Measurements from ENCODE around the gene EEIG2.

EEIG2 gene

GRCh38 chr1:108521990-108522393, 37.9 kb upstream of the EEIG2 start:
- H3K4me1 ChIP-seq: no peaks in the 10 kb centered on the region
- H3K27me3 ChIP-seq: no peaks in the 10 kb centered on the region
- H3K36me3 ChIP-seq: no peaks in the 10 kb centered on the region
- DNase-seq: no peak
- TF ChIP-seq, protein P1, sequence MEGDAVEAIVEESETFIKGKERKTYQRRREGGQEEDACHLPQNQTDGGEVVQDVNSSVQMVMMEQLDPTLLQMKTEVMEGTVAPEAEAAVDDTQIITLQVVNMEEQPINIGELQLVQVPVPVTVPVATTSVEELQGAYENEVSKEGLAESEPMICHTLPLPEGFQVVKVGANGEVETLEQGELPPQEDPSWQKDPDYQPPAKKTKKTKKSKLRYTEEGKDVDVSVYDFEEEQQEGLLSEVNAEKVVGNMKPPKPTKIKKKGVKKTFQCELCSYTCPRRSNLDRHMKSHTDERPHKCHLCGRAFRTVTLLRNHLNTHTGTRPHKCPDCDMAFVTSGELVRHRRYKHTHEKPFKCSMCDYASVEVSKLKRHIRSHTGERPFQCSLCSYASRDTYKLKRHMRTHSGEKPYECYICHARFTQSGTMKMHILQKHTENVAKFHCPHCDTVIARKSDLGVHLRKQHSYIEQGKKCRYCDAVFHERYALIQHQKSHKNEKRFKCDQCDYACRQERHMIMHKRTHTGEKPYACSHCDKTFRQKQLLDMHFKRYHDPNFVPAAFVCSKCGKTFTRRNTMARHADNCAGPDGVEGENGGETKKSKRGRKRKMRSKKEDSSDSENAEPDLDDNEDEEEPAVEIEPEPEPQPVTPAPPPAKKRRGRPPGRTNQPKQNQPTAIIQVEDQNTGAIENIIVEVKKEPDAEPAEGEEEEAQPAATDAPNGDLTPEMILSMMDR (IDR thresholded peaks at IDR 0.05): no peak
- no peak overlapping the region for H3K4me3 ChIP-seq
- intact Hi-C loops (cut with DNase I; ENCODE audit: low total_unique reads): no loop called here
- no peaks in the 10 kb centered on the region for H3K9me3 ChIP-seq
- H3K27ac ChIP-seq: no peak overlapping the region

- Histone ChIP-seq H3K36me3 (no peaks in the 10 kb centered on the region), H3K27ac (no peak overlapping the region), H3K9me3 (no peaks in the 10 kb centered on the region), H3K27me3 (no peaks in the 10 kb centered on the region), H3K4me1 (no peaks in the 10 kb centered on the region), H3K4me3 (no peak overlapping the region)
- intact Hi-C loops (cut with DNase I; ENCODE audit: low total_unique reads): no loop called here
- TF ChIP-seq, protein P1 (IDR thresholded peaks at IDR 0.05): no peak
- DNase-seq: no peak
Observed at GRCh38 chr1:108523829-108524228, 36.1 kb upstream of the EEIG2 start.

DNA sequence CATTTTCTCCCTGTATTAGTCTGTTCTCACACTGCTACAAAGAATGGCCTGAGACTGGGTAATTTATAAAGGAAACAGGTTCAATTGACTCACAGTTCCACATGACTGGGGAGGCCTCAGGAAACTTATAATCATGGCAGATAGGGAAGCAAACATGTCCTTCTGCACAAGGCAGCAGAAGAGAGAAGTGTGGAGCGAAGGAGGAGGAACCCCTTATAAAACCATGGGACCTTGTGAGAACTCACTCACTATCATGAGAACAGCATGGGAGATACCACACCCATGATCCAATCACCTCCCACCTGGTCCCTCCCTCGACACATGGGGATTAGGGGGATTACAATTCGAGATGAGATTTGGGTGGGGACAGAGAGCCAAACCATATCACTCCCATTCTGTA, 35.2 kb upstream of the EEIG2 start:
- intact Hi-C loops (cut with DNase I; ENCODE audit: low total_unique reads): no loop called here
- H3K4me1 ChIP-seq: no peaks in the 10 kb centered on the region
- no peak overlapping the region for H3K4me3 ChIP-seq
- TF ChIP-seq, protein P1 (IDR thresholded peaks at IDR 0.05): no peak
- no peaks in the 10 kb centered on the region for H3K36me3 ChIP-seq
- H3K27me3 ChIP-seq: no peaks in the 10 kb centered on the region
- no peak for DNase-seq
- no peak overlapping the region for H3K27ac ChIP-seq
- H3K9me3 ChIP-seq: no peaks in the 10 kb centered on the region

DNA sequence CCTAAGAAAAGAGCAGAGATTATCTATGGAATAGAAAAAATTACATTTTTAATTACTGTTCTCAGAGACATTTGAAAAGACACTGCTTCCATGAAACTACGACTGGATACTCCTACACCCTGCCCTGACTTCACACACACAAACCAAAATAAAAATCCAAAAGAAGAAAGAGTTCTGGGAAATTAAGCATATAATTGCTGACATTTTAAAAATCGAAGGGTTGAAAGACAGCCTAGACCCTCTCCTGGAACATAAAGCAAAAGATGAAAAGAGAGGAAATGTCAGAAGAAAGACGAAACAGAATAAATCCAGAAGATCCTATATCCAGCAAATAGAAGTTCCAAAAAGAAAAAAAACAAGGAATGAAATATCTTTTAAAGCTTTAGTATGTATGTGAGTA, 32.8 kb upstream of the EEIG2 start:
- no peaks in the 10 kb centered on the region for H3K36me3 ChIP-seq
- H3K9me3 ChIP-seq: no peaks in the 10 kb centered on the region
- TF ChIP-seq, protein P1 (IDR thresholded peaks at IDR 0.05): no peak
- H3K27ac ChIP-seq: no peak overlapping the region
- intact Hi-C loops (cut with DNase I; ENCODE audit: low total_unique reads): no loop called here
- H3K4me3 ChIP-seq: no peak overlapping the region
- H3K4me1 ChIP-seq: peaks cover 0 to 16% (median 11%) of the 10 kb centered on the region in 4 donors
- H3K27me3 ChIP-seq: no peaks in the 10 kb centered on the region
- no peak for DNase-seq

- intact Hi-C loops (cut with DNase I; ENCODE audit: low total_unique reads): no loop called here
- Histone ChIP-seq H3K27me3 (no peaks in the 10 kb centered on the region), H3K36me3 (no peaks in the 10 kb centered on the region), H3K4me1 (peaks cover 0 to 18% (median 14%) of the 10 kb centered on the region in 4 donors), H3K9me3 (no peaks in the 10 kb centered on the region), H3K4me3 (no peak overlapping the region), H3K27ac (no peak overlapping the region)
- no peak for DNase-seq
- TF ChIP-seq, protein P1 (IDR thresholded peaks at IDR 0.05): no peak
Observed at GRCh38 chr1:108527837-108528236, 32.1 kb upstream of the EEIG2 start.

DNA sequence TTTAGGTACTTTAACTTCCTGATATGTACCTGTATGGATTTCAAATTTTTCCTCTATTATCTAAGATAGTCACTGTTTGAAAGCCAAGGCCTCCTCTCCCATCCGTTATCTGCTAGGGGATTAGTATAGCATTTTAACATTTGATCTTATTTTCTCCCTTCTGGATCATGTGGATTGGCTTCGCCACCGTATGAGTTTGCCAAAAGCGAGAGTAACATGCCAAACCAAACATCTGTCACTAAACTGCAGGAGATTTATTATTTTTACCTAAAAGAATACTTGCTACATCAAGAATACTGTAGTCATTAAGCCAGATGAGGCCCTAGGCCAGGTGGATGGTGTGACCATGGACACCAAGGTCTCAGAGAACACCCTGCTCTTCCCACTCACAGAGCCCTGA, 28.5 kb upstream of the EEIG2 start:
- Histone ChIP-seq H3K4me3 (no peak overlapping the region), H3K36me3 (no peaks in the 10 kb centered on the region), H3K9me3 (no peaks in the 10 kb centered on the region), H3K4me1 (peaks cover 0 to 20% (median 14%) of the 10 kb centered on the region in 4 donors), H3K27ac (peak overlapping the region; percentile 32 to 74), H3K27me3 (no peaks in the 10 kb centered on the region)
- intact Hi-C loops (cut with DNase I; ENCODE audit: low total_unique reads): no loop called here
- DNase-seq: no peak
- TF ChIP-seq, protein P1 (IDR thresholded peaks at IDR 0.05): no peak
